B cell (primary cell): ENCODE data around the gene EXOC6. TPM values are rescaled to one million over a fixed set of nuclear protein-coding genes. Genes with fewer than 3 reads are reported as not detected.

Experiments
- ATAC-seq: fragments of 200-7000 bp; cut with Tn5 transposase; one replicate; pipeline ENCODE4 v1.10.0; 2021; ENCODE audit warnings: low read depth, mild to moderate bottlenecking, moderate number of reproducible peaks, moderate library complexity
- CTCF ChIA-PET: fragments of 350-600 bp; sonication (Branson Sonifier 250); formaldehyde crosslinking; loops from one replicate; lab custom pipeline; 2021; ENCODE audit warnings: antibody characterized with exemption, inconsistent platforms; lab: Charles Lee
- POLR2A ChIA-PET: fragments of 350-600 bp; sonication (Branson Sonifier 250); formaldehyde crosslinking; loops from one replicate; lab custom pipeline; 2021; ENCODE audit warnings: antibody characterized with exemption; lab: Charles Lee
- DNase-seq: peaks from one replicate; pipeline ENCODE4 v3.0.0; 2013
- H2AFZ ChIP-seq: 2 replicates; pipeline ENCODE4 v1.6.1; 2012; ENCODE audit warnings: mild to moderate bottlenecking, low read depth, low read length; ENCODE audit not compliant: insufficient read depth, poor library complexity, severe bottlenecking
- H3K27ac ChIP-seq, 2 donors: 1 replicate in 1 of 2; 2 replicates in 1 of 2; pipeline ENCODE4 v1.5.1; 2012 to 2013; ENCODE audit warnings: low read length in 2 of 2, mild to moderate bottlenecking in 2 of 2, moderate library complexity in 1 of 2
- H3K27me3 ChIP-seq, 4 experiments: fragments of 200-600 bp in 1 of 4; sonication (generic) in 1 of 4; replicated peaks in 1 of 4; 1 replicate in 2 of 4; 2 replicates in 2 of 4; pipeline versions ENCODE4 v1.6.1 to v1.7.0; 2013 to 2016; ENCODE audit warnings: low read length in 3 of 4, mild to moderate bottlenecking in 2 of 4, mixed read lengths in 1 of 4, moderate library complexity in 1 of 4; ENCODE audit not compliant: insufficient read depth in 4 of 4, control insufficient read depth in 3 of 4; ENCODE audit errors: control extremely low read depth in 1 of 4
- H3K36me3 ChIP-seq, 2 experiments: replicated peaks in 1 of 2; 1 replicate in 1 of 2; 2 replicates in 1 of 2; pipeline versions ENCODE4 v1.6.1 to v1.7.1; 2013; ENCODE audit warnings: low read length in 1 of 2; ENCODE audit not compliant: insufficient read depth in 2 of 2, control insufficient read depth in 1 of 2; ENCODE audit errors: control extremely low read depth in 1 of 2, extremely low read depth in 1 of 2
- H3K4me1 ChIP-seq, 2 donors: fragments of 200-600 bp in 1 of 2; sonication (generic) in 1 of 2; 1 replicate in 1 of 2; 2 replicates in 1 of 2; pipeline versions ENCODE4 v1.5.1 to v1.6.1; 2013 to 2017; ENCODE audit warnings: low read length in 2 of 2; ENCODE audit not compliant: control insufficient read depth in 2 of 2, insufficient read depth in 2 of 2
- H3K4me2 ChIP-seq: replicated peaks from 2 replicates; pipeline ENCODE3; 2012; ENCODE audit warnings: mild to moderate bottlenecking, low read depth, low read length; ENCODE audit not compliant: poor library complexity, severe bottlenecking
- H3K4me3 ChIP-seq, 5 experiments: fragments of 200-600 bp in 1 of 5; sonication (generic) in 1 of 5; 1 replicate in 3 of 5; 2 replicates in 2 of 5; pipeline versions ENCODE4 v1.5.1 to v1.7.0; 2011 to 2016; ENCODE audit warnings: low read length in 4 of 5, mild to moderate bottlenecking in 4 of 5, low read depth in 2 of 5, control low read depth in 1 of 5, moderate library complexity in 1 of 5; ENCODE audit not compliant: insufficient read depth in 1 of 5; ENCODE audit errors: control extremely low read depth in 1 of 5, extremely low read depth in 1 of 5
- H3K79me2 ChIP-seq: fragments of 200-600 bp; sonication (generic); one replicate; pipeline ENCODE4 v1.6.0; 2016; ENCODE audit warnings: low read length; ENCODE audit not compliant: control insufficient read depth, insufficient read depth
- H3K9ac ChIP-seq: fragments of 200-600 bp; sonication (generic); 2 replicates; pipeline ENCODE4 v1.6.1; 2017; ENCODE audit warnings: mild to moderate bottlenecking, low read length, moderate library complexity
- H3K9me3 ChIP-seq, 3 donors: one replicate each; pipeline versions ENCODE4 v1.6.1 to v1.7.1; 2013; ENCODE audit warnings: low read length in 2 of 3; ENCODE audit not compliant: control insufficient read depth in 2 of 3, insufficient read depth in 1 of 3; ENCODE audit errors: control extremely low read depth in 1 of 3
- H4K20me1 ChIP-seq: 2 replicates; pipeline ENCODE4 v1.6.0; 2012; ENCODE audit warnings: mild to moderate bottlenecking, low read length; ENCODE audit not compliant: insufficient read depth, control insufficient read depth, poor library complexity, severe bottlenecking
- H3K27ac Mint-ChIP-seq: one replicate; pipeline ENCODE4 v1.8.0; 2021; ENCODE audit warnings: mixed read lengths
- H3K27me3 Mint-ChIP-seq: one replicate; pipeline ENCODE4 v1.8.0; 2021; ENCODE audit warnings: mixed read lengths
- H3K4me1 Mint-ChIP-seq: one replicate; pipeline ENCODE4 v1.8.0; 2021; ENCODE audit warnings: mixed read lengths
- H3K4me3 Mint-ChIP-seq: one replicate; pipeline ENCODE4 v1.8.0; 2021; ENCODE audit warnings: mixed read lengths
- H3K9me3 Mint-ChIP-seq: one replicate; pipeline ENCODE4 v1.8.0; 2022; ENCODE audit warnings: mixed read lengths; ENCODE audit not compliant: insufficient read depth
- EZH2 ChIP-seq: IDR thresholded peaks from 2 replicates; pipeline ENCODE4 v1.6.1; 2012; ENCODE audit warnings: borderline replicate concordance, low read depth, mild to moderate bottlenecking, moderate library complexity, low read length; ENCODE audit not compliant: insufficient read depth, poor library complexity, severe bottlenecking
- WGBS: methylation state at CpG from one replicate; pipeline ENCODE4 v1.1.5; 2013; ENCODE audit warnings: missing lambda C conversion rate; ENCODE audit not compliant: insufficient coverage; 5-methylcytosine and 5-hydroxymethylcytosine counted together
- intact Hi-C: fragments of 100-400 bp; cut with micrococcal nuclease; formaldehyde crosslinking; loops from one replicate; pipeline ENCODE4 v1.10.0; 2022
- polyA plus RNA-seq: library from polyadenylated mRNA; depleted of rRNA; stranded (reverse); fragments of >200 nt; gene quantifications from 2 replicates; pipeline ENCODE4 v1.2.3, GENCODE V29; 2012
- total RNA-seq, 2 donors: library from RNA; stranded (reverse); fragments of 120-200 nt in 1 of 2; gene quantifications; 1 replicate in 1 of 2; 2 replicates in 1 of 2; pipeline versions ENCODE4 v1.2.3 to v1.2.4, GENCODE V29; 2013 to 2022
- TF ChIP-seq, protein P1 (sequence below): fragments of 200-600 bp; IDR thresholded peaks from one replicate; pipeline ENCODE4 v1.8.0; 2022; ENCODE audit warnings: antibody characterized with exemption, mild to moderate bottlenecking

The EXOC6 gene
- total and polyA plus RNA-seq, 2 donors (not counting 1 experiment from before 2014, with no cell fraction given) = 7.9 to 22.6 TPM

- intact Hi-C loops = loop anchor here (2.0 kb wide), 1 partner anchor 346 kb away; no protein-coding TSS in a partner anchor
- H3K4me3 ChIP-seq = no peak overlapping the region
- H3K27ac ChIP-seq = no peak overlapping the region
- DNase-seq (peak; percentile 7), ATAC-seq (no peak)
- no CpG with 5 or more reads among the region's 3 CpGs for WGBS
- Mint-ChIP-seq H3K4me1 (no peaks in the 10 kb centered on the region), H3K27ac (no peak overlapping the region), H3K4me3 (no peak overlapping the region), H3K9me3 (no peaks in the 10 kb centered on the region), H3K27me3 (no peaks in the 10 kb centered on the region)
- H3K79me2 ChIP-seq = no peaks in the 10 kb centered on the region
- H2AFZ ChIP-seq = no peak overlapping the region
- no peaks in the 10 kb centered on the region for H3K27me3 ChIP-seq
- ChIA-PET CTCF (interaction anchor here (0.6 to 1.6 kb wide), 4 partner anchors 25 to 556 kb away, joined by 3 to 5 read pairs (median 3); no protein-coding TSS in a partner anchor), POLR2A (no interaction called here)
- peaks cover 2 to 4% of the 10 kb centered on the region in 2 experiments for H3K36me3 ChIP-seq
- H3K9ac ChIP-seq = no peak overlapping the region
- H3K4me2 ChIP-seq = no peak overlapping the region
- H4K20me1 ChIP-seq = no peaks in the 10 kb centered on the region
- TF ChIP-seq EZH2 = no peak
- TF ChIP-seq, protein P1, sequence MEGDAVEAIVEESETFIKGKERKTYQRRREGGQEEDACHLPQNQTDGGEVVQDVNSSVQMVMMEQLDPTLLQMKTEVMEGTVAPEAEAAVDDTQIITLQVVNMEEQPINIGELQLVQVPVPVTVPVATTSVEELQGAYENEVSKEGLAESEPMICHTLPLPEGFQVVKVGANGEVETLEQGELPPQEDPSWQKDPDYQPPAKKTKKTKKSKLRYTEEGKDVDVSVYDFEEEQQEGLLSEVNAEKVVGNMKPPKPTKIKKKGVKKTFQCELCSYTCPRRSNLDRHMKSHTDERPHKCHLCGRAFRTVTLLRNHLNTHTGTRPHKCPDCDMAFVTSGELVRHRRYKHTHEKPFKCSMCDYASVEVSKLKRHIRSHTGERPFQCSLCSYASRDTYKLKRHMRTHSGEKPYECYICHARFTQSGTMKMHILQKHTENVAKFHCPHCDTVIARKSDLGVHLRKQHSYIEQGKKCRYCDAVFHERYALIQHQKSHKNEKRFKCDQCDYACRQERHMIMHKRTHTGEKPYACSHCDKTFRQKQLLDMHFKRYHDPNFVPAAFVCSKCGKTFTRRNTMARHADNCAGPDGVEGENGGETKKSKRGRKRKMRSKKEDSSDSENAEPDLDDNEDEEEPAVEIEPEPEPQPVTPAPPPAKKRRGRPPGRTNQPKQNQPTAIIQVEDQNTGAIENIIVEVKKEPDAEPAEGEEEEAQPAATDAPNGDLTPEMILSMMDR = no peak
- H3K9me3 ChIP-seq = no peaks in the 10 kb centered on the region
- no peaks in the 10 kb centered on the region for H3K4me1 ChIP-seq
Observed at GRCh38 chr10:93006435-93007039, 158.2 kb downstream of the EXOC6 start.

DNA sequence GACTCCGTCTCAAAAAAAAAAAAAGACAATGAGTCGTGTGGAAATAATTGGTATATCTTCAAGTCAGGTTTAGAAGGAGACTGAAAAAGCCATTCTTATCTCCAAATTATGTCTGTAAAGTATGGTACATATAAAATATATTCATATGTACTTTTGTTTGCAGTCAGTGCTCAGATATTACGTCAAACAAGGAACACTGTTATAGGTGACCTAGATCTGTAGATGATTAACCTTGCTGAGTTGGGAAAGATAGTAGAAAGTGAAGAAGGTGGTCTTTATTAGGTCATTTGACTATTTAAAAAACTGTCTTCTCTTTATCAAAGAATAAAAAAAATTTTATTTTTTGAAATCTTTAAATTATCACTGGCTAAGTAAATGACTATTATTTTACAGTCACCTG is 167.4 kb downstream of the EXOC6 start:
- H3K9ac ChIP-seq = no peak overlapping the region
- CTCF ChIA-PET = interaction anchor here (0.7 kb wide), 1 partner anchor 701 kb away, joined by 4 read pairs; no protein-coding TSS in a partner anchor
- ATAC-seq (no peak), DNase-seq (no peak)
- H3K27ac ChIP-seq = no peak overlapping the region
- POLR2A ChIA-PET = no interaction called here
- H3K9me3 Mint-ChIP-seq = no peaks in the 10 kb centered on the region
- no peak overlapping the region for H3K4me3 ChIP-seq
- no peak overlapping the region for H2AFZ ChIP-seq
- WGBS = no CpG with 5 or more reads among the region's 3 CpGs
- H3K36me3 ChIP-seq = peaks cover 0 to 10% of the 10 kb centered on the region in 2 experiments
- H3K79me2 ChIP-seq = no peaks in the 10 kb centered on the region
- TF ChIP-seq EZH2 = no peak
- TF ChIP-seq, protein P1 = no peak
- H3K9me3 ChIP-seq = no peaks in the 10 kb centered on the region
- intact Hi-C loops = no loop called here
- H3K4me3 Mint-ChIP-seq = no peak overlapping the region
- H3K27me3 Mint-ChIP-seq = no peaks in the 10 kb centered on the region
- H4K20me1 ChIP-seq = no peaks in the 10 kb centered on the region
- no peak overlapping the region for H3K4me2 ChIP-seq
- H3K27me3 ChIP-seq = no peaks in the 10 kb centered on the region
- no peaks in the 10 kb centered on the region for H3K4me1 Mint-ChIP-seq
- no peaks in the 10 kb centered on the region for H3K4me1 ChIP-seq
- no peak overlapping the region for H3K27ac Mint-ChIP-seq
